Neural cell (in vitro differentiated cells): ENCODE results near the gene DPPA3.
"Not testable (repeated sequence)": the region's sequence is repeated elsewhere in the genome, so short reads cannot be mapped to it uniquely, and the experiment has no call there.

Experiments used
- EZH2 ChIP-seq: fragments of 200-600, 300-800 bp; shearing (Covaris generic), sonication (generic); IDR thresholded peaks from 2 replicates; pipeline ENCODE4 v1.6.1; 2014; ENCODE audit warnings: antibody characterized with exemption, low read length, borderline replicate concordance, mild to moderate bottlenecking; ENCODE audit not compliant: insufficient read depth, poor library complexity, severe bottlenecking
- POLR2AphosphoS5 ChIP-seq: IDR thresholded peaks from 2 replicates; pipeline ENCODE4 v1.6.1; 2012
- TF ChIP-seq, protein P1 (sequence below): fragments of 450-650 bp; IDR thresholded peaks from 2 replicates; pipeline ENCODE4 v1.5.1; 2014; ENCODE audit warnings: antibody characterized with exemption, mild to moderate bottlenecking, moderate library complexity; ENCODE audit not compliant: poor library complexity, severe bottlenecking
- TF ChIP-seq, protein P2 (sequence below): IDR thresholded peaks from 2 replicates; pipeline ENCODE4 v1.6.1; 2012; ENCODE audit warnings: borderline replicate concordance

DNA sequence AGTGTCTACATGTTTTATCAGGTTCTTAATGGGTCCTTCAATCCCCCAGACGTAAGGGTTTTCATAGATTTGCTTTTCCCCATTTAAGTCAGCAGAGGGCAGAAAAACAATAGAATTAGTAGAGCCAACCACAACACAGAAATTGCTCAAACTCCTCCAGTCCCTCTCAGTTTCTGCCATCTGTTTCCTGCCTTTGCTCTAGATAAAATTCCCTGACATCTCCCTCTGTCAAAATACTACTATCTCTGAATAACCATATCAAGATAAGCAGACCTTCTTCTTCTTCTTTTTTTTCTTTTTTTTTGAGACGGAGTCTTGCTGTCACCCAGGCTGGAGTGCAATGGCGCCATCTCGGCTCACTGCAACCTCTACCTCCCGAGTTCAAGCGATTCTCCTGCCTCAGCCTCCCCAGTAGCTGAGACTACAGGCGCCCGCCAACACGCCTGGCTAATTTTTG is 33.8 kb upstream of the DPPA3 start:
- TF ChIP-seq, protein P1, sequence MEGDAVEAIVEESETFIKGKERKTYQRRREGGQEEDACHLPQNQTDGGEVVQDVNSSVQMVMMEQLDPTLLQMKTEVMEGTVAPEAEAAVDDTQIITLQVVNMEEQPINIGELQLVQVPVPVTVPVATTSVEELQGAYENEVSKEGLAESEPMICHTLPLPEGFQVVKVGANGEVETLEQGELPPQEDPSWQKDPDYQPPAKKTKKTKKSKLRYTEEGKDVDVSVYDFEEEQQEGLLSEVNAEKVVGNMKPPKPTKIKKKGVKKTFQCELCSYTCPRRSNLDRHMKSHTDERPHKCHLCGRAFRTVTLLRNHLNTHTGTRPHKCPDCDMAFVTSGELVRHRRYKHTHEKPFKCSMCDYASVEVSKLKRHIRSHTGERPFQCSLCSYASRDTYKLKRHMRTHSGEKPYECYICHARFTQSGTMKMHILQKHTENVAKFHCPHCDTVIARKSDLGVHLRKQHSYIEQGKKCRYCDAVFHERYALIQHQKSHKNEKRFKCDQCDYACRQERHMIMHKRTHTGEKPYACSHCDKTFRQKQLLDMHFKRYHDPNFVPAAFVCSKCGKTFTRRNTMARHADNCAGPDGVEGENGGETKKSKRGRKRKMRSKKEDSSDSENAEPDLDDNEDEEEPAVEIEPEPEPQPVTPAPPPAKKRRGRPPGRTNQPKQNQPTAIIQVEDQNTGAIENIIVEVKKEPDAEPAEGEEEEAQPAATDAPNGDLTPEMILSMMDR, result peak; percentile 60
- TF ChIP-seq POLR2AphosphoS5, EZH2: not testable (repeated sequence)
- TF ChIP-seq, protein P2, sequence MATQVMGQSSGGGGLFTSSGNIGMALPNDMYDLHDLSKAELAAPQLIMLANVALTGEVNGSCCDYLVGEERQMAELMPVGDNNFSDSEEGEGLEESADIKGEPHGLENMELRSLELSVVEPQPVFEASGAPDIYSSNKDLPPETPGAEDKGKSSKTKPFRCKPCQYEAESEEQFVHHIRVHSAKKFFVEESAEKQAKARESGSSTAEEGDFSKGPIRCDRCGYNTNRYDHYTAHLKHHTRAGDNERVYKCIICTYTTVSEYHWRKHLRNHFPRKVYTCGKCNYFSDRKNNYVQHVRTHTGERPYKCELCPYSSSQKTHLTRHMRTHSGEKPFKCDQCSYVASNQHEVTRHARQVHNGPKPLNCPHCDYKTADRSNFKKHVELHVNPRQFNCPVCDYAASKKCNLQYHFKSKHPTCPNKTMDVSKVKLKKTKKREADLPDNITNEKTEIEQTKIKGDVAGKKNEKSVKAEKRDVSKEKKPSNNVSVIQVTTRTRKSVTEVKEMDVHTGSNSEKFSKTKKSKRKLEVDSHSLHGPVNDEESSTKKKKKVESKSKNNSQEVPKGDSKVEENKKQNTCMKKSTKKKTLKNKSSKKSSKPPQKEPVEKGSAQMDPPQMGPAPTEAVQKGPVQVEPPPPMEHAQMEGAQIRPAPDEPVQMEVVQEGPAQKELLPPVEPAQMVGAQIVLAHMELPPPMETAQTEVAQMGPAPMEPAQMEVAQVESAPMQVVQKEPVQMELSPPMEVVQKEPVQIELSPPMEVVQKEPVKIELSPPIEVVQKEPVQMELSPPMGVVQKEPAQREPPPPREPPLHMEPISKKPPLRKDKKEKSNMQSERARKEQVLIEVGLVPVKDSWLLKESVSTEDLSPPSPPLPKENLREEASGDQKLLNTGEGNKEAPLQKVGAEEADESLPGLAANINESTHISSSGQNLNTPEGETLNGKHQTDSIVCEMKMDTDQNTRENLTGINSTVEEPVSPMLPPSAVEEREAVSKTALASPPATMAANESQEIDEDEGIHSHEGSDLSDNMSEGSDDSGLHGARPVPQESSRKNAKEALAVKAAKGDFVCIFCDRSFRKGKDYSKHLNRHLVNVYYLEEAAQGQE, result not testable (repeated sequence)
